Liver (tissue), 3 donors: ENCODE results near the gene TNFSF15.

Experiments
- GABPA ChIP-seq, 2 donors: IDR thresholded peaks in 1 of 2; conservative IDR thresholded peaks in 1 of 2; 2 replicates each; pipeline ENCODE4 v1.6.1; 2016; ENCODE audit warnings: antibody characterized with exemption in 2 of 2, mild to moderate bottlenecking in 1 of 2, moderate library complexity in 1 of 2
- JUND ChIP-seq, 2 donors: IDR thresholded peaks; 2 replicates each; pipeline ENCODE4 v1.6.1; 2016; ENCODE audit warnings: antibody characterized with exemption in 2 of 2
- RAD21 ChIP-seq, 2 donors: IDR thresholded peaks; 2 replicates each; pipeline ENCODE4 v1.6.1; 2016; ENCODE audit warnings: antibody characterized with exemption in 2 of 2, mild to moderate bottlenecking in 2 of 2
- SP1 ChIP-seq: IDR thresholded peaks from 2 replicates; pipeline ENCODE4 v1.6.1; 2018; ENCODE audit warnings: antibody characterized with exemption, mild to moderate bottlenecking
- TAF1 ChIP-seq: conservative IDR thresholded peaks from 2 replicates; pipeline ENCODE4 v1.6.1; 2016; ENCODE audit warnings: antibody characterized with exemption, mild to moderate bottlenecking
- YY1 ChIP-seq: IDR thresholded peaks from 2 replicates; pipeline ENCODE4 v1.6.1; 2016; ENCODE audit warnings: antibody characterized with exemption, mild to moderate bottlenecking
- TF ChIP-seq, protein P1 (sequence below): fragments of 150-350 bp; IDR thresholded peaks from 2 replicates; pipeline ENCODE4 v1.5.1; 2017; ENCODE audit warnings: improper control_type of control experiment, low read depth, low read length; ENCODE audit not compliant: missing input control
- TF ChIP-seq, protein P2 (sequence below): IDR thresholded peaks from 2 replicates; pipeline ENCODE4 v1.6.1; 2016; ENCODE audit warnings: antibody characterized with exemption, mild to moderate bottlenecking
- TF ChIP-seq, protein P3 (sequence below): IDR thresholded peaks from 2 replicates; pipeline ENCODE4 v1.6.1; 2016; ENCODE audit warnings: antibody characterized with exemption
- TF ChIP-seq, protein P4 (sequence below): IDR thresholded peaks from 2 replicates; pipeline ENCODE4 v1.6.1; 2016; ENCODE audit warnings: antibody characterized with exemption
- TF ChIP-seq, protein P5 (sequence below): IDR thresholded peaks from 2 replicates; pipeline ENCODE4 v1.6.1; 2016; ENCODE audit warnings: antibody characterized with exemption
- donor health status: healthy.
- donor health status: healthy.

DNA sequence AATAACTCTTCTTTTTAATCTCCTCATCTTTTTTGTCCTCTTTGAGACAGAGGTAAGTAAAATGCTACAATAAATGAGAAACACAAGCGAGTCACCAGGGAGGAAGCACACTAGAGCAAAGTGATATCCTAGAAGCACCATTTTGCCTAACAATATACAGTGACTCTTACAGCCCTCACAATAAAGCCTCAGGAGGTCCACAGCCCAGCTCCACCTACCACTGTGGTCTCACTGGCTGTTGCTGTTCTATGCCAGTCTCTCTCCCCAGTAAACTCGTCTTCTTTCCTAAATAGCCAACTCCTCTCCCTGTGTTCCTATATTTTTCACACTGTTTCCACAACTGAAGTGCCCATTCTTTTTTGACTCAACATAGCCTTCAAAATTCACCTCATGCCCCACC is 44.3 kb downstream of the TNFSF15 start:
- TF ChIP-seq, protein P1, sequence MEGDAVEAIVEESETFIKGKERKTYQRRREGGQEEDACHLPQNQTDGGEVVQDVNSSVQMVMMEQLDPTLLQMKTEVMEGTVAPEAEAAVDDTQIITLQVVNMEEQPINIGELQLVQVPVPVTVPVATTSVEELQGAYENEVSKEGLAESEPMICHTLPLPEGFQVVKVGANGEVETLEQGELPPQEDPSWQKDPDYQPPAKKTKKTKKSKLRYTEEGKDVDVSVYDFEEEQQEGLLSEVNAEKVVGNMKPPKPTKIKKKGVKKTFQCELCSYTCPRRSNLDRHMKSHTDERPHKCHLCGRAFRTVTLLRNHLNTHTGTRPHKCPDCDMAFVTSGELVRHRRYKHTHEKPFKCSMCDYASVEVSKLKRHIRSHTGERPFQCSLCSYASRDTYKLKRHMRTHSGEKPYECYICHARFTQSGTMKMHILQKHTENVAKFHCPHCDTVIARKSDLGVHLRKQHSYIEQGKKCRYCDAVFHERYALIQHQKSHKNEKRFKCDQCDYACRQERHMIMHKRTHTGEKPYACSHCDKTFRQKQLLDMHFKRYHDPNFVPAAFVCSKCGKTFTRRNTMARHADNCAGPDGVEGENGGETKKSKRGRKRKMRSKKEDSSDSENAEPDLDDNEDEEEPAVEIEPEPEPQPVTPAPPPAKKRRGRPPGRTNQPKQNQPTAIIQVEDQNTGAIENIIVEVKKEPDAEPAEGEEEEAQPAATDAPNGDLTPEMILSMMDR = no peak
- TF ChIP-seq TAF1 (no peak), GABPA (IDR thresholded peaks at IDR 0.05 in 1 of 2, conservative IDR thresholded peaks at IDR 0.05 in 1 of 2) (no peak), SP1 (no peak), YY1 (no peak), RAD21 (IDR thresholded peaks at IDR 0.05) (no peak), JUND (IDR thresholded peaks at IDR 0.05) (no peak)
- TF ChIP-seq, protein P2, sequence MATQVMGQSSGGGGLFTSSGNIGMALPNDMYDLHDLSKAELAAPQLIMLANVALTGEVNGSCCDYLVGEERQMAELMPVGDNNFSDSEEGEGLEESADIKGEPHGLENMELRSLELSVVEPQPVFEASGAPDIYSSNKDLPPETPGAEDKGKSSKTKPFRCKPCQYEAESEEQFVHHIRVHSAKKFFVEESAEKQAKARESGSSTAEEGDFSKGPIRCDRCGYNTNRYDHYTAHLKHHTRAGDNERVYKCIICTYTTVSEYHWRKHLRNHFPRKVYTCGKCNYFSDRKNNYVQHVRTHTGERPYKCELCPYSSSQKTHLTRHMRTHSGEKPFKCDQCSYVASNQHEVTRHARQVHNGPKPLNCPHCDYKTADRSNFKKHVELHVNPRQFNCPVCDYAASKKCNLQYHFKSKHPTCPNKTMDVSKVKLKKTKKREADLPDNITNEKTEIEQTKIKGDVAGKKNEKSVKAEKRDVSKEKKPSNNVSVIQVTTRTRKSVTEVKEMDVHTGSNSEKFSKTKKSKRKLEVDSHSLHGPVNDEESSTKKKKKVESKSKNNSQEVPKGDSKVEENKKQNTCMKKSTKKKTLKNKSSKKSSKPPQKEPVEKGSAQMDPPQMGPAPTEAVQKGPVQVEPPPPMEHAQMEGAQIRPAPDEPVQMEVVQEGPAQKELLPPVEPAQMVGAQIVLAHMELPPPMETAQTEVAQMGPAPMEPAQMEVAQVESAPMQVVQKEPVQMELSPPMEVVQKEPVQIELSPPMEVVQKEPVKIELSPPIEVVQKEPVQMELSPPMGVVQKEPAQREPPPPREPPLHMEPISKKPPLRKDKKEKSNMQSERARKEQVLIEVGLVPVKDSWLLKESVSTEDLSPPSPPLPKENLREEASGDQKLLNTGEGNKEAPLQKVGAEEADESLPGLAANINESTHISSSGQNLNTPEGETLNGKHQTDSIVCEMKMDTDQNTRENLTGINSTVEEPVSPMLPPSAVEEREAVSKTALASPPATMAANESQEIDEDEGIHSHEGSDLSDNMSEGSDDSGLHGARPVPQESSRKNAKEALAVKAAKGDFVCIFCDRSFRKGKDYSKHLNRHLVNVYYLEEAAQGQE = no peak
- TF ChIP-seq, protein P3, sequence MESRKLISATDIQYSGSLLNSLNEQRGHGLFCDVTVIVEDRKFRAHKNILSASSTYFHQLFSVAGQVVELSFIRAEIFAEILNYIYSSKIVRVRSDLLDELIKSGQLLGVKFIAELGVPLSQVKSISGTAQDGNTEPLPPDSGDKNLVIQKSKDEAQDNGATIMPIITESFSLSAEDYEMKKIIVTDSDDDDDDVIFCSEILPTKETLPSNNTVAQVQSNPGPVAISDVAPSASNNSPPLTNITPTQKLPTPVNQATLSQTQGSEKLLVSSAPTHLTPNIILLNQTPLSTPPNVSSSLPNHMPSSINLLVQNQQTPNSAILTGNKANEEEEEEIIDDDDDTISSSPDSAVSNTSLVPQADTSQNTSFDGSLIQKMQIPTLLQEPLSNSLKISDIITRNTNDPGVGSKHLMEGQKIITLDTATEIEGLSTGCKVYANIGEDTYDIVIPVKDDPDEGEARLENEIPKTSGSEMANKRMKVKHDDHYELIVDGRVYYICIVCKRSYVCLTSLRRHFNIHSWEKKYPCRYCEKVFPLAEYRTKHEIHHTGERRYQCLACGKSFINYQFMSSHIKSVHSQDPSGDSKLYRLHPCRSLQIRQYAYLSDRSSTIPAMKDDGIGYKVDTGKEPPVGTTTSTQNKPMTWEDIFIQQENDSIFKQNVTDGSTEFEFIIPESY = no peak
- TF ChIP-seq, protein P4, sequence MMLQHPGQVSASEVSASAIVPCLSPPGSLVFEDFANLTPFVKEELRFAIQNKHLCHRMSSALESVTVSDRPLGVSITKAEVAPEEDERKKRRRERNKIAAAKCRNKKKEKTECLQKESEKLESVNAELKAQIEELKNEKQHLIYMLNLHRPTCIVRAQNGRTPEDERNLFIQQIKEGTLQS = no peak
- TF ChIP-seq, protein P5, sequence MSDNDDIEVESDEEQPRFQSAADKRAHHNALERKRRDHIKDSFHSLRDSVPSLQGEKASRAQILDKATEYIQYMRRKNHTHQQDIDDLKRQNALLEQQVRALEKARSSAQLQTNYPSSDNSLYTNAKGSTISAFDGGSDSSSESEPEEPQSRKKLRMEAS = no peak
